Activated CD8-positive, alpha-beta memory T cell treated with anti-CD3 and anti-CD28 coated beads for 36 hours (primary cell): ENCODE data around the gene ZNF689. TPM values are rescaled to one million over a fixed set of nuclear protein-coding genes. Genes with fewer than 3 reads are reported as not detected.
"Not testable (repeated sequence)": the region's sequence is repeated elsewhere in the genome, so short reads cannot be mapped to it uniquely, and the experiment has no call there.

Experiments
- CTCF ChIA-PET: fragments of 350-600 bp; sonication (Branson Sonifier 250); formaldehyde crosslinking; loops from one replicate; lab custom pipeline; 2021; ENCODE audit warnings: antibody characterized with exemption; lab: Charles Lee
- POLR2A ChIA-PET: fragments of 350-600 bp; sonication (Branson Sonifier 250); formaldehyde crosslinking; loops from one replicate; lab custom pipeline; 2021; ENCODE audit warnings: antibody characterized with exemption; lab: Charles Lee
- total RNA-seq, 2 experiments: library from RNA; stranded (reverse); gene quantifications; one replicate each; pipeline ENCODE4 v1.2.3, GENCODE V29; 2021

The ZNF689 gene
- total RNA-seq, 2 experiments from 2014 or later: 12.5 to 12.7 TPM

- POLR2A ChIA-PET: interaction anchor here (0.5 to 1.6 kb wide), 6 partner anchors 11 to 88 kb away, joined by 3 to 7 read pairs (median 4); partner anchors contain the start of genes ZNF688 and ZNF764
- CTCF ChIA-PET: interaction anchor here (0.6 to 3.2 kb wide), 11 partner anchors 12 to 496 kb away, joined by 3 to 19 read pairs (median 4); partner anchors contain the start of genes GDPD3, ZNF688 and ZNF785
Measured at GRCh38 chr16:30609002-30609925, 925 bp downstream of the ZNF689 start.

- ChIA-PET POLR2A (interaction anchor here (1.2 kb wide), 1 partner anchor 57 kb away, joined by 3 read pairs; no protein-coding TSS in a partner anchor), CTCF (no interaction called here)
Measured at GRCh38 chr16:30606004-30606403, 4.2 kb downstream of the ZNF689 start.

- ChIA-PET POLR2A (no interaction called here), CTCF (no interaction called here)
Measured at GRCh38 chr16:30605158-30605557, 5.0 kb downstream of the ZNF689 start.

- ChIA-PET CTCF (no interaction called here), POLR2A (no interaction called here)
Measured at GRCh38 chr16:30604316-30604947, 5.8 kb downstream of the ZNF689 start.

GRCh38 chr16:30603945-30604315 lies 6.3 kb downstream of the ZNF689 start:
- ChIA-PET CTCF (interaction anchor here (0.6 to 1.3 kb wide), 2 partner anchors 24 to 174 kb away, joined by 3 read pairs; partner anchors contain the start of gene DCTPP1), POLR2A (no interaction called here)

GRCh38 chr16:30602616-30603277 lies 7.4 kb downstream of the ZNF689 start:
- CTCF ChIA-PET: interaction anchor here (1.1 to 1.3 kb wide), 3 partner anchors 32 to 185 kb away, joined by 3 read pairs; partner anchors contain the start of gene DCTPP1
- POLR2A ChIA-PET: interaction anchor here (0.5 kb wide), 1 partner anchor 69 kb away, joined by 3 read pairs; no protein-coding TSS in a partner anchor

GRCh38 chr16:30601966-30602365 lies 8.2 kb downstream of the ZNF689 start:
- ChIA-PET POLR2A (interaction anchor here (0.5 kb wide), 1 partner anchor 70 kb away, joined by 3 read pairs; no protein-coding TSS in a partner anchor), CTCF (interaction anchor here (1.3 to 1.6 kb wide), 3 partner anchors 27 to 172 kb away, joined by 3 to 7 read pairs (median 3); partner anchors contain the start of gene DCTPP1)

- CTCF ChIA-PET: interaction anchor here (0.8 to 1.6 kb wide), 6 partner anchors 14 to 171 kb away, joined by 3 to 7 read pairs (median 3); partner anchors contain the start of gene DCTPP1
- POLR2A ChIA-PET: interaction anchor here (0.6 to 1.6 kb wide), 2 partner anchors 10 to 14 kb away, joined by 3 to 4 read pairs; partner anchors contain the start of gene ZNF689
Measured at GRCh38 chr16:30600929-30601328, 9.3 kb downstream of the ZNF689 start.

- ChIA-PET POLR2A (interaction anchor here (0.6 to 1.6 kb wide), 3 partner anchors 10 to 108 kb away, joined by 4 read pairs; partner anchors contain the start of gene ZNF689), CTCF (interaction anchor here (0.8 to 1.6 kb wide), 4 partner anchors 13 to 144 kb away, joined by 3 to 7 read pairs (median 3); no protein-coding TSS in a partner anchor)
Measured at GRCh38 chr16:30600215-30600614, 10.0 kb downstream of the ZNF689 start.

- CTCF ChIA-PET: no interaction called here
Measured at GRCh38 chr16:30592871-30593270, 17.3 kb downstream of the ZNF689 start.

GRCh38 chr16:30590869-30591268 lies 19.3 kb downstream of the ZNF689 start:
- CTCF ChIA-PET: interaction anchor here (0.6 to 1.3 kb wide), 3 partner anchors 18 to 37 kb away, joined by 3 to 5 read pairs (median 3); no protein-coding TSS in a partner anchor
- POLR2A ChIA-PET: not testable (repeated sequence)

More at GRCh38 chr16:30592871-30593270, 17.3 kb downstream of the ZNF689 start:
- POLR2A ChIA-PET: no interaction called here

GRCh38 chr16:30589582-30589981 lies 20.6 kb downstream of the ZNF689 start:
- POLR2A ChIA-PET, CTCF ChIA-PET: not testable (repeated sequence)

GRCh38 chr16:30588651-30589050 lies 21.5 kb downstream of the ZNF689 start:
- CTCF ChIA-PET: interaction anchor here (1.3 kb wide), 1 partner anchor 40 kb away, joined by 3 read pairs; no protein-coding TSS in a partner anchor

GRCh38 chr16:30585400-30586191 lies 24.6 kb downstream of the ZNF689 start, which contains the start of gene ZNF785:
Gene ZNF785, minus strand, starts transcription at chr16:30585697. Its CDS starts 86 bp downstream, at chr16:30585611.
- POLR2A ChIA-PET: interaction anchor here (1.0 to 2.5 kb wide), 6 partner anchors 13 to 156 kb away, joined by 3 to 15 read pairs (median 4); partner anchors contain the start of genes DCTPP1, ZNF747 and ZNF764
- CTCF ChIA-PET: interaction anchor here (0.6 to 2.0 kb wide), 16 partner anchors 8 to 176 kb away, joined by 3 to 8 read pairs (median 4); partner anchors contain the start of genes DCTPP1, ZNF688 and ZNF764

More at GRCh38 chr16:30588651-30589050, 21.5 kb downstream of the ZNF689 start:
- POLR2A ChIA-PET: interaction anchor here (0.7 kb wide), 1 partner anchor 18 kb away, joined by 6 read pairs; no protein-coding TSS in a partner anchor

GRCh38 chr16:30585022-30585399 lies 25.2 kb downstream of the ZNF689 start:
- CTCF ChIA-PET: interaction anchor here (0.6 to 2.0 kb wide), 7 partner anchors 9 to 249 kb away, joined by 3 to 8 read pairs (median 5); partner anchors contain the start of genes DCTPP1, ZNF688 and ZNF764

GRCh38 chr16:30582611-30583340 lies 27.4 kb downstream of the ZNF689 start:
- POLR2A ChIA-PET: no interaction called here

More at GRCh38 chr16:30585022-30585399, 25.2 kb downstream of the ZNF689 start:
- POLR2A ChIA-PET: interaction anchor here (1.4 to 2.5 kb wide), 4 partner anchors 13 to 155 kb away, joined by 3 to 15 read pairs (median 6); partner anchors contain the start of genes DCTPP1, ZNF747 and ZNF764

More at GRCh38 chr16:30582611-30583340, 27.4 kb downstream of the ZNF689 start:
- CTCF ChIA-PET: interaction anchor here (1.1 to 1.4 kb wide), 2 partner anchors 11 kb away, joined by 3 read pairs; partner anchors contain the start of gene ZNF688
